Uterus (tissue), 2 donors: ENCODE measurements around the gene RNF215.

Source experiments
- CTCF ChIP-seq, 4 experiments: fragments of 200-600 bp in 2 of 4; fragments of 450-650 bp in 2 of 4; sonication (generic) in 2 of 4; IDR thresholded peaks; one replicate each; pipeline ENCODE4 v1.5.1; 2016 to 2019; ENCODE audit warnings: antibody characterized with exemption in 4 of 4, mild to moderate bottlenecking in 2 of 4, moderate library complexity in 1 of 4
- POLR2A ChIP-seq, 2 donors: fragments of 450-650 bp; IDR thresholded peaks; one replicate each; pipeline ENCODE4 v1.6.1; 2016; ENCODE audit warnings: antibody characterized with exemption in 2 of 2, mild to moderate bottlenecking in 1 of 2, moderate library complexity in 1 of 2

DNA sequence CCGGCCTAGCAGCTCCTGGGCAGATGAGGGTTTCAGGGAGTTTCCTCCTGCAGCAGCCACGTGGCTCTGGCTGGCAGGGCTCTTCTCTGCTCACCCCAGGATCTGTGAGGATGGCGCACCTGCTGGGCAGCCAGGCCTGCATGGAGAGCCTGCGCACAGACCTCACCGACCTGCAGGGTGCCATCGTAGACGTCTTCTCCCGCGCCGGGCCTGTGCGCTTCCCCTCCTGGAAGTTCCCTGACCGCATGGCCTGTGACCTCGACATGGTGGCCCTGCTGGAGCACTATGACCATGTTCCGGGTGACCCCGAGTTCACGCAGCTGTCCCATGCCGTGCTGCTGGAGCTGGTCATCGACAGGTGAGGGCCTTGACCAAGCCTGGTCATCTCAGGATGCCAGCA, 21.3 kb downstream of the RNF215 start:
- TF ChIP-seq CTCF (IDR thresholded peaks at IDR 0.05): no peak
- no peak for TF ChIP-seq POLR2A (IDR thresholded peaks at IDR 0.05)
